Measurements from ENCODE around the gene FOLR1. TPM values are rescaled to one million over a fixed set of nuclear protein-coding genes. Genes with fewer than 3 reads are reported as not detected.
A peak's percentile ranks its signal among the peaks of the same experiment; 100 is the strongest.
"Not testable (repeated sequence)": the region's sequence is repeated elsewhere in the genome, so short reads cannot be mapped to it uniquely, and the experiment has no call there.

Gene FOLR1
- total RNA-seq, 1 experiment from 2014 or later: not detected

DNA sequence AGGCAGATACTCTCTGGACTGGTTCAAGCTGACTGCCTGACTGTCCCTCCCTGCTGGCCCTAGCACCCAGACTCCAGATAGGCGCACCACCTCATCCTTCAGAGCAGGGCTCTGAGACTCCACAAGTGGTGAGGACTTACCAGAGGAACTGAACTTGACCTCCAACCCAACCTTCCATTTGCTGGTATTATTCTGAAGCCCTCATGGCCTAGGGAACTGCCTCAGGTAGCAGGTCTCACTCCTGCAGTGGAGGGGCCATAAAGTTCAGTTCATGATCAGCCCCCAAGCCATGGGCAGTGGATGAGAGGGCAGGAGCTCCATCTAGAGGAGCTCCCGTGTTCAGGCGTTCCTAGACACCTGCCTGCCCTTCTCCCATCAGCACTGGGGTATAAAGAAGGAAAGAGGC, 10.4 kb upstream of the FOLR1 start:
- CTCF ChIA-PET: interaction anchor here (0.7 kb wide), 1 partner anchor 156 kb away, joined by 4 read pairs; no protein-coding TSS in a partner anchor
- H3K36me3 ChIP-seq (ENCODE audit: insufficient read depth, low read length, poor library complexity, severe bottlenecking); H3K27me3 ChIP-seq (replicated peaks; ENCODE audit: insufficient read depth, low read depth, low read length, poor library complexity); DNase-seq (ENCODE audit: low spot score); H3K4me1 ChIP-seq (ENCODE audit: insufficient read depth, low read length, poor library complexity, severe bottlenecking); POLR2A ChIA-PET (ENCODE audit: low non-redundant PET); BruUV-seq (replicated peaks); H3K9me3 ChIP-seq (ENCODE audit: low read depth, low read length, poor library complexity, severe bottlenecking); H3K27ac ChIP-seq (ENCODE audit: low read depth, low read length, poor library complexity, severe bottlenecking); H3K4me3 ChIP-seq (ENCODE audit: low read depth, low read length, poor library complexity, severe bottlenecking): not testable (repeated sequence)
- TF ChIP-seq, protein P1, sequence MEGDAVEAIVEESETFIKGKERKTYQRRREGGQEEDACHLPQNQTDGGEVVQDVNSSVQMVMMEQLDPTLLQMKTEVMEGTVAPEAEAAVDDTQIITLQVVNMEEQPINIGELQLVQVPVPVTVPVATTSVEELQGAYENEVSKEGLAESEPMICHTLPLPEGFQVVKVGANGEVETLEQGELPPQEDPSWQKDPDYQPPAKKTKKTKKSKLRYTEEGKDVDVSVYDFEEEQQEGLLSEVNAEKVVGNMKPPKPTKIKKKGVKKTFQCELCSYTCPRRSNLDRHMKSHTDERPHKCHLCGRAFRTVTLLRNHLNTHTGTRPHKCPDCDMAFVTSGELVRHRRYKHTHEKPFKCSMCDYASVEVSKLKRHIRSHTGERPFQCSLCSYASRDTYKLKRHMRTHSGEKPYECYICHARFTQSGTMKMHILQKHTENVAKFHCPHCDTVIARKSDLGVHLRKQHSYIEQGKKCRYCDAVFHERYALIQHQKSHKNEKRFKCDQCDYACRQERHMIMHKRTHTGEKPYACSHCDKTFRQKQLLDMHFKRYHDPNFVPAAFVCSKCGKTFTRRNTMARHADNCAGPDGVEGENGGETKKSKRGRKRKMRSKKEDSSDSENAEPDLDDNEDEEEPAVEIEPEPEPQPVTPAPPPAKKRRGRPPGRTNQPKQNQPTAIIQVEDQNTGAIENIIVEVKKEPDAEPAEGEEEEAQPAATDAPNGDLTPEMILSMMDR (conservative IDR thresholded peaks at IDR 0.05; ENCODE audit: low read depth, low read length): 0 out of 2 replicates have a peak, but pooled peaks have one; percentile 23
- intact Hi-C loops (cut with micrococcal nuclease; ENCODE audit: unreplicated experiment): loop anchor here (2.0 to 5.0 kb wide), 2 partner anchors 39 to 204 kb away; no protein-coding TSS in a partner anchor

GRCh38 chr11:72188267-72188666, 3.7 kb upstream of the FOLR1 start:
- DNase-seq (ENCODE audit: low spot score): no peak
- CTCF ChIA-PET: no interaction called here
- Histone ChIP-seq H3K36me3 (ENCODE audit: insufficient read depth, low read length, poor library complexity, severe bottlenecking) (no peaks in the 10 kb centered on the region), H3K9me3 (ENCODE audit: low read depth, low read length, poor library complexity, severe bottlenecking) (no peaks in the 10 kb centered on the region), H3K4me3 (ENCODE audit: low read depth, low read length, poor library complexity, severe bottlenecking) (no peak overlapping the region), H3K4me1 (ENCODE audit: insufficient read depth, low read length, poor library complexity, severe bottlenecking) (no peaks in the 10 kb centered on the region), H3K27me3 (replicated peaks; ENCODE audit: insufficient read depth, low read depth, low read length, poor library complexity) (no peaks in the 10 kb centered on the region), H3K27ac (ENCODE audit: low read depth, low read length, poor library complexity, severe bottlenecking) (no peak overlapping the region)
- intact Hi-C loops (cut with micrococcal nuclease; ENCODE audit: unreplicated experiment): no loop called here
- POLR2A ChIA-PET (ENCODE audit: low non-redundant PET): no interaction called here
- no peak for TF ChIP-seq EZH2 (IDR thresholded peaks at IDR 0.05; ENCODE audit: borderline replicate concordance, low read depth, low read length, poor library complexity, severe bottlenecking)
- TF ChIP-seq, protein P1 (conservative IDR thresholded peaks at IDR 0.05; ENCODE audit: low read depth, low read length): no peak
- no TSS peak for BruUV-seq (replicated peaks)

DNA sequence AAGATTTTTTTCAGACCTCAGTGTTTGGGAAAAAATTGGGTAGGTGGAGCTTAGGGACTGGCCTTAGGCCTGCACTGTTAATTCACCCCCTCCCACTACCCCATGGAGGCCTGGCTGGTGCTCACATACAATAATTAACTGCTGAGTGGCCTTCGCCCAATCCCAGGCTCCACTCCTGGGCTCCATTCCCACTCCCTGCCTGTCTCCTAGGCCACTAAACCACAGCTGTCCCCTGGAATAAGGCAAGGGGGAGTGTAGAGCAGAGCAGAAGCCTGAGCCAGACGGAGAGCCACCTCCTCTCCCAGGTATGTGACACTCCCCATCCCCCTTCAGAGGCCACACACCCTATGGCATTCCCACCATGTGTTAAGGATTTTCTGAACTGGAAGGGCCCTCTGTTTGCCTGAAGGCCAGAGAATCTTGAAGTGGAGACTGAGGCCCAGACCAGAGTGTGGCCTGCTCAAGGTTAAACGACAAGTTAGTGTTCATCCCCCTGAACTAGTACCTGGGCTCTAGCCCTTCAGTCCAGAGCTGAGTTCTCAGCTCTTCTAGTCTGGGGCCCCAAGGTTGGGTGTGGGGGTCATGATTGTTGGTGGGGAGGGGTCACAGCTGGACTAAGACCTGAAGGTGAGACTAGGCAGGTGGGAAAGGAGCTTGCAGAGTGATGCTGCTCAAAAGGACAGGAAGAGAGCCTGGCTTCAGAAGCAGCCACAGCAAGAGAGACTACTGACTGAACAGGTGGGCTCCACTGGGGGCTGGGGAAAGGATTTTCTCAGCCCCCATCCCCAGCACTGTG, 2.3 kb upstream of the FOLR1 start:
- POLR2A ChIA-PET (ENCODE audit: low non-redundant PET): no interaction called here
- TF ChIP-seq, protein P1 (conservative IDR thresholded peaks at IDR 0.05; ENCODE audit: low read depth, low read length): no peak
- TF ChIP-seq EZH2 (IDR thresholded peaks at IDR 0.05; ENCODE audit: borderline replicate concordance, low read depth, low read length, poor library complexity, severe bottlenecking): no peak
- no peak for DNase-seq (ENCODE audit: low spot score)
- intact Hi-C loops (cut with micrococcal nuclease; ENCODE audit: unreplicated experiment): no loop called here
- CTCF ChIA-PET: interaction anchor here (0.6 kb wide), 2 partner anchors 164 to 418 kb away, joined by 3 read pairs; no protein-coding TSS in a partner anchor
- Histone ChIP-seq H3K9me3 (ENCODE audit: low read depth, low read length, poor library complexity, severe bottlenecking) (no peaks in the 10 kb centered on the region), H3K4me3 (ENCODE audit: low read depth, low read length, poor library complexity, severe bottlenecking) (no peak overlapping the region), H3K27me3 (replicated peaks; ENCODE audit: insufficient read depth, low read depth, low read length, poor library complexity) (no peaks in the 10 kb centered on the region), H3K4me1 (ENCODE audit: insufficient read depth, low read length, poor library complexity, severe bottlenecking) (no peaks in the 10 kb centered on the region), H3K36me3 (ENCODE audit: insufficient read depth, low read length, poor library complexity, severe bottlenecking) (no peaks in the 10 kb centered on the region), H3K27ac (ENCODE audit: low read depth, low read length, poor library complexity, severe bottlenecking) (no peak overlapping the region)
- no TSS peak for BruUV-seq (replicated peaks)

Measured in A673 (cell line).